IMR-90 (cell line): Measurements from ENCODE around the gene TMEM53. TPM values are rescaled to one million over a fixed set of nuclear protein-coding genes. Genes with fewer than 3 reads are reported as not detected.

Experiments
- ATAC-seq: fragments of 200-7000 bp; cut with Tn5 transposase; 2 replicates; pipeline ENCODE4 v1.9.1; 2020; ENCODE audit warnings: low read depth, mild to moderate bottlenecking, moderate library complexity
- BruUV-seq: library from RNA; stranded (reverse); fragments of 400-500 nt; replicated peaks from 2 replicates; lab custom pipeline; 2021; lab: Mats Ljungman, UMichigan
- CTCF ChIA-PET: fragments of 300-600 bp; formaldehyde crosslinking; extraction: SDS; loops from one replicate; lab custom pipeline; 2021; ENCODE audit warnings: antibody characterized with exemption; lab: Yijun Ruan, JAX
- POLR2A ChIA-PET: fragments of 300-600 bp; sonication (Branson Sonifier 250); formaldehyde crosslinking; loops from one replicate; lab custom pipeline; 2022; ENCODE audit warnings: antibody characterized with exemption; ENCODE audit not compliant: unreplicated experiment; lab: Charles Lee
- DNase-seq: peaks from one replicate; pipeline ENCODE4 v3.0.0; 2013
- H2AFZ ChIP-seq: replicated peaks from 2 replicates; pipeline ENCODE3; 2013; ENCODE audit warnings: low read length, mild to moderate bottlenecking; ENCODE audit not compliant: poor library complexity
- H2AK5ac ChIP-seq: 2 replicates; pipeline ENCODE4 v1.6.1; 2013; ENCODE audit warnings: low read depth, low read length, inconsistent platforms
- H2AK9ac ChIP-seq: replicated peaks from 2 replicates; pipeline ENCODE3; 2013; ENCODE audit warnings: mild to moderate bottlenecking, low read depth, low read length, moderate library complexity; ENCODE audit not compliant: poor library complexity
- H2BK120ac ChIP-seq: 2 replicates; pipeline ENCODE4 v1.6.1; 2013; ENCODE audit warnings: low read depth, low read length, inconsistent platforms
- H2BK15ac ChIP-seq: 3 replicates; pipeline ENCODE4 v1.6.1; 2013; ENCODE audit warnings: low read depth, low read length, inconsistent platforms
- H2BK20ac ChIP-seq: 2 replicates; pipeline ENCODE4 v1.6.1; 2013; ENCODE audit warnings: low read depth, mild to moderate bottlenecking, inconsistent platforms, low read length, moderate library complexity
- H2BK5ac ChIP-seq: 2 replicates; pipeline ENCODE4 v1.6.1; 2013; ENCODE audit warnings: mild to moderate bottlenecking, low read depth, low read length, inconsistent platforms; ENCODE audit not compliant: poor library complexity, severe bottlenecking
- H3K14ac ChIP-seq: replicated peaks from 2 replicates; pipeline ENCODE4 v1.6.1; 2013; ENCODE audit warnings: low read depth, low read length, inconsistent platforms
- H3K18ac ChIP-seq: 2 replicates; pipeline ENCODE4 v1.6.1; 2013; ENCODE audit warnings: low read depth, low read length, control low read depth
- H3K23ac ChIP-seq: 2 replicates; pipeline ENCODE4 v1.6.1; 2013; ENCODE audit warnings: low read depth, low read length, inconsistent platforms
- H3K27ac ChIP-seq: 2 replicates; pipeline ENCODE4 v1.5.1; 2013; ENCODE audit warnings: mild to moderate bottlenecking, control low read depth, low read length; ENCODE audit not compliant: insufficient read depth
- H3K27me3 ChIP-seq: 2 replicates; pipeline ENCODE4 v1.6.1; 2013; ENCODE audit warnings: low read length; ENCODE audit not compliant: control insufficient read depth, insufficient read depth
- H3K36me3 ChIP-seq: 2 replicates; pipeline ENCODE4 v1.6.1; 2013; ENCODE audit warnings: low read length, mixed read lengths; ENCODE audit not compliant: control insufficient read depth, insufficient read depth
- H3K4ac ChIP-seq: 2 replicates; pipeline ENCODE4 v1.6.1; 2013; ENCODE audit warnings: low read depth, low read length, inconsistent platforms
- H3K4me1 ChIP-seq: 2 replicates; pipeline ENCODE4 v1.6.1; 2013; ENCODE audit warnings: low read length, mixed read lengths; ENCODE audit not compliant: control insufficient read depth, insufficient read depth
- H3K4me2 ChIP-seq: 2 replicates; pipeline ENCODE4 v1.6.1; 2013; ENCODE audit warnings: low read depth, mild to moderate bottlenecking, control low read depth, low read length, moderate library complexity
- H3K4me3 ChIP-seq: 2 replicates; pipeline ENCODE4 v1.5.1; 2013; ENCODE audit warnings: low read depth, mild to moderate bottlenecking, control low read depth, low read length, moderate library complexity; ENCODE audit not compliant: insufficient read depth
- H3K56ac ChIP-seq: 2 replicates; pipeline ENCODE4 v1.6.1; 2013; ENCODE audit warnings: low read length, inconsistent platforms; ENCODE audit not compliant: insufficient read depth; ENCODE audit errors: extremely low read depth
- H3K79me1 ChIP-seq, 2 experiments: 2 replicates each; pipeline ENCODE4 v1.6.1; 2013; ENCODE audit warnings: low read length in 2 of 2, inconsistent platforms in 1 of 2, low read depth in 1 of 2
- H3K9ac ChIP-seq: 2 replicates; pipeline ENCODE4 v1.6.1; 2013; ENCODE audit warnings: low read depth, low read length, control low read depth
- H3K9me1 ChIP-seq: 2 replicates; pipeline ENCODE4 v1.6.1; 2013; ENCODE audit warnings: low read length, inconsistent platforms; ENCODE audit not compliant: insufficient read depth
- H3K9me3 ChIP-seq: 2 replicates; pipeline ENCODE4 v1.6.1; 2013; ENCODE audit warnings: low read length; ENCODE audit not compliant: control insufficient read depth, insufficient read depth
- H4K20me1 ChIP-seq: 2 replicates; pipeline ENCODE4 v1.6.1; 2013; ENCODE audit warnings: low read length, inconsistent platforms; ENCODE audit not compliant: insufficient read depth
- H4K5ac ChIP-seq: 2 replicates; pipeline ENCODE4 v1.6.1; 2013; ENCODE audit warnings: mild to moderate bottlenecking, low read depth, low read length, control low read depth
- H4K8ac ChIP-seq, 2 experiments: 2 replicates each; pipeline ENCODE4 v1.6.1; 2013; ENCODE audit warnings: low read depth in 2 of 2, low read length in 2 of 2, control low read depth in 1 of 2, inconsistent platforms in 1 of 2
- H4K91ac ChIP-seq: 2 replicates; pipeline ENCODE4 v1.6.1; 2013; ENCODE audit warnings: low read depth, low read length, inconsistent platforms; ENCODE audit not compliant: insufficient read depth
- CHD1 ChIP-seq: IDR thresholded peaks from 2 replicates; pipeline ENCODE4 v1.6.1; 2012; ENCODE audit warnings: low read depth, low read length, improper control_type of control experiment
- CTCF ChIP-seq: conservative IDR thresholded peaks from 2 replicates; pipeline ENCODE4 v1.5.1; 2012; ENCODE audit warnings: mild to moderate bottlenecking, low read depth, low read length, improper control_type of control experiment
- MAZ ChIP-seq: IDR thresholded peaks from 2 replicates; pipeline ENCODE4 v1.6.1; 2012; ENCODE audit warnings: low read depth, mild to moderate bottlenecking, low read length, improper control_type of control experiment, moderate library complexity, borderline replicate concordance
- MXI1 ChIP-seq: IDR thresholded peaks from 2 replicates; pipeline ENCODE4 v1.6.1; 2012; ENCODE audit warnings: low read depth, mild to moderate bottlenecking, low read length, moderate library complexity, borderline replicate concordance
- NFE2L2 ChIP-seq: fragments of 150-350 bp; IDR thresholded peaks from 2 replicates; pipeline ENCODE4 v1.6.1; 2016; ENCODE audit warnings: low read depth, mild to moderate bottlenecking, low read length
- POLR2A ChIP-seq: IDR thresholded peaks from 2 replicates; pipeline ENCODE4 v1.6.1; 2012; ENCODE audit warnings: mild to moderate bottlenecking, low read depth, low read length
- RCOR1 ChIP-seq: IDR thresholded peaks from 2 replicates; pipeline ENCODE4 v1.6.1; 2012; ENCODE audit warnings: mild to moderate bottlenecking, low read length, improper control_type of control experiment; ENCODE audit not compliant: insufficient replicate concordance
- RFX5 ChIP-seq: IDR thresholded peaks from 2 replicates; pipeline ENCODE4 v1.8.0; 2012; ENCODE audit warnings: low read depth, mild to moderate bottlenecking, low read length, moderate library complexity
- WGBS, 2 experiments: methylation state at CpG; one replicate each; pipeline versions ENCODE4 v1.1.5 to v1.1.7; 2013; ENCODE audit warnings: missing lambda C conversion rate in 2 of 2; ENCODE audit not compliant: insufficient read length in 1 of 2; ENCODE audit errors: extremely low coverage in 2 of 2; 5-methylcytosine and 5-hydroxymethylcytosine counted together
- dilution Hi-C: fragments of 300-500 bp; cut with HindIII; formaldehyde crosslinking; loops from one replicate; pipeline ENCODE4 v1.14.3; 2018; ENCODE audit warnings: low sequenced_read_pairs; ENCODE audit not compliant: unreplicated experiment
- in situ Hi-C: fragments of 300-500 bp; cut with MboI; formaldehyde crosslinking; loops from 3 replicates; pipeline ENCODE4 v1.14.3; 2019; ENCODE audit warnings: low sequenced_read_pairs, inconsistent platforms, mixed read lengths
- intact Hi-C: fragments of 100-400 bp; cut with micrococcal nuclease; formaldehyde crosslinking; loops from 2 replicates; pipeline ENCODE4 v1.10.0; 2022
- polyA plus RNA-seq, 3 experiments: library from polyadenylated mRNA; depleted of rRNA; stranded (reverse); fragments of >200 nt; gene quantifications; 2 replicates each; pipeline ENCODE4 v1.2.3, GENCODE V29; 2012; ENCODE audit warnings: low replicate concordance in 1 of 3
- total RNA-seq: library from RNA; depleted of rRNA; stranded (reverse); fragments of >200 nt; gene quantifications from 2 replicates; pipeline ENCODE4 v1.2.3, GENCODE V29; 2012

The TMEM53 gene
- total and polyA plus RNA-seq, 2 of the 4 experiments (the other 2 are of a cell fraction): 2.7 to 6.3 TPM

- Histone ChIP-seq H2AK9ac (peak overlapping the region; percentile 49), H3K9ac (no peak overlapping the region)
- POLR2A ChIA-PET: no interaction called here
These were observed 56.6 kb downstream of the TMEM53 start for GRCh38 chr1:44617703-44618029.

More at GRCh38 chr1:44617703-44618029, 56.6 kb downstream of the TMEM53 start:
- DNase-seq (no peak), ATAC-seq (no peak; the same call in 1 of the 2 replicates)
- no peak overlapping the region for H3K4me3 ChIP-seq
- CTCF ChIA-PET: no interaction called here
- peaks cover 28% of the 10 kb centered on the region for H3K27me3 ChIP-seq
- dilution Hi-C loops (no loop called here), in situ Hi-C loops (no loop called here), intact Hi-C loops (no loop called here)
- H3K23ac ChIP-seq: no peak overlapping the region
- no peak overlapping the region for H3K18ac ChIP-seq
- peaks cover 15% of the 10 kb centered on the region; the same call in 1 of the 2 replicates for H3K9me1 ChIP-seq
- H4K5ac ChIP-seq: no peak overlapping the region; the same call in 1 of the 2 replicates
- H3K4me1 ChIP-seq: peaks cover 23% of the 10 kb centered on the region
- no CpG with 5 or more reads among the region's 1 CpG for WGBS, 2 experiments
- H3K56ac ChIP-seq: no peak overlapping the region
- BruUV-seq: no TSS peak
- H3K14ac ChIP-seq: no peak overlapping the region
- peak overlapping the region; percentile 77 for H2AK5ac ChIP-seq
- peak overlapping the region; percentile 86 for H2AFZ ChIP-seq
- no peaks in the 10 kb centered on the region for H3K9me3 ChIP-seq
- H2BK20ac ChIP-seq: peak overlapping the region; percentile 57; the same call in 1 of the 2 replicates
- H2BK15ac ChIP-seq: no peak overlapping the region
- H2BK120ac ChIP-seq: peak overlapping the region; percentile 46
- peak overlapping the region; percentile 44; the same call in 1 of the 2 replicates for H3K4me2 ChIP-seq
- H3K4ac ChIP-seq: peak overlapping the region; percentile 64
- no peak overlapping the region for H4K91ac ChIP-seq
- peak overlapping the region in 1 of 2 experiments; percentile 66; a peak in 2 of 4 replicates for H4K8ac ChIP-seq
- no peaks in the 10 kb centered on the region for H4K20me1 ChIP-seq
- H3K36me3 ChIP-seq: no peaks in the 10 kb centered on the region
- no peak overlapping the region; the same call in 1 of the 2 replicates for H3K27ac ChIP-seq
- TF ChIP-seq POLR2A (no peak), CHD1 (no peak), MAZ (no peak), RCOR1 (no peak), RFX5 (no peak), MXI1 (no peak), CTCF (no peak), NFE2L2 (no peak)
- H3K79me1 ChIP-seq: no peaks in the 10 kb centered on the region
- no peak overlapping the region for H2BK5ac ChIP-seq
